LNCAP (cell line): ENCODE data around the gene POLRMT.

ENCODE experiments used
- TF ChIP-seq, protein P1 (sequence below): fragments of 450-650 bp; IDR thresholded peaks from 2 replicates; pipeline ENCODE4 v1.5.1; 2017; ENCODE audit warnings: mild to moderate bottlenecking

Gene POLRMT

DNA sequence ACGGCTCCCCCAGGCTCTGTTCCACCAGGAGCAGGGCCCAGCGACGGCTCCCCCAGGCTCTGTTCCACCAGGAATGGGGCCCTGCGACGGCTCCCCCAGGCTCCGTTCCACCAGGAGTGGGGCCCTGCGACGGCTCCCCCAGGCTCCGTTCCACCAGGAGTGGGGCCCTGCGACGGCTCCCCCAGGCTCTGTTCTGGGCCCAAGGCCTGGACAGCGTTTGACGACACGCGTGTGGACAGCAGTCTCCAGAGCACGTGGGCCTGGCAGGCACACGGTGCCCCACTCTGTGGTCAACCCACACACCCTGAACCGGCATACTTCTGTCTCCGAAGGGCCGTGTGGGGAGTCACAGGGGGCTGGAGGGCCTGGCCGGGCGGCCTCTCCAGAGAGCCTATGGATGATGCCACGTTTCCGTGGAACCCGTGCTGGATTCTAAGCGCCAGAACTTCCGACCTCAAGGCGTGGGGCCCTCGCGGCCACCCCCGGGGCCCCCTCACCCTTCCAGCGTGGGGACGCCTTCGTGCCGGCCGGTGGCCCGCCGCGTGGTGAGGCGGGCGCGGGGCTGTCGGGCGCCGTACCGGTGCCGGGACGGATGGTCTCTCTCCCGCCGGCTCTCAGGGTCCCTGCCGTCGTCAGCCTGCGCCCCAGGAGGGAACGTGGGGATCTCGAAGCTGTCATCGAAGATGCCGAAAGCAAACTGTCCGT, 17.9 kb upstream of the POLRMT start:
- TF ChIP-seq, protein P1, sequence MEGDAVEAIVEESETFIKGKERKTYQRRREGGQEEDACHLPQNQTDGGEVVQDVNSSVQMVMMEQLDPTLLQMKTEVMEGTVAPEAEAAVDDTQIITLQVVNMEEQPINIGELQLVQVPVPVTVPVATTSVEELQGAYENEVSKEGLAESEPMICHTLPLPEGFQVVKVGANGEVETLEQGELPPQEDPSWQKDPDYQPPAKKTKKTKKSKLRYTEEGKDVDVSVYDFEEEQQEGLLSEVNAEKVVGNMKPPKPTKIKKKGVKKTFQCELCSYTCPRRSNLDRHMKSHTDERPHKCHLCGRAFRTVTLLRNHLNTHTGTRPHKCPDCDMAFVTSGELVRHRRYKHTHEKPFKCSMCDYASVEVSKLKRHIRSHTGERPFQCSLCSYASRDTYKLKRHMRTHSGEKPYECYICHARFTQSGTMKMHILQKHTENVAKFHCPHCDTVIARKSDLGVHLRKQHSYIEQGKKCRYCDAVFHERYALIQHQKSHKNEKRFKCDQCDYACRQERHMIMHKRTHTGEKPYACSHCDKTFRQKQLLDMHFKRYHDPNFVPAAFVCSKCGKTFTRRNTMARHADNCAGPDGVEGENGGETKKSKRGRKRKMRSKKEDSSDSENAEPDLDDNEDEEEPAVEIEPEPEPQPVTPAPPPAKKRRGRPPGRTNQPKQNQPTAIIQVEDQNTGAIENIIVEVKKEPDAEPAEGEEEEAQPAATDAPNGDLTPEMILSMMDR = no peak

- TF ChIP-seq, protein P1 = no peak
Measured at GRCh38 chr19:650121-650520, 16.8 kb upstream of the POLRMT start.

DNA sequence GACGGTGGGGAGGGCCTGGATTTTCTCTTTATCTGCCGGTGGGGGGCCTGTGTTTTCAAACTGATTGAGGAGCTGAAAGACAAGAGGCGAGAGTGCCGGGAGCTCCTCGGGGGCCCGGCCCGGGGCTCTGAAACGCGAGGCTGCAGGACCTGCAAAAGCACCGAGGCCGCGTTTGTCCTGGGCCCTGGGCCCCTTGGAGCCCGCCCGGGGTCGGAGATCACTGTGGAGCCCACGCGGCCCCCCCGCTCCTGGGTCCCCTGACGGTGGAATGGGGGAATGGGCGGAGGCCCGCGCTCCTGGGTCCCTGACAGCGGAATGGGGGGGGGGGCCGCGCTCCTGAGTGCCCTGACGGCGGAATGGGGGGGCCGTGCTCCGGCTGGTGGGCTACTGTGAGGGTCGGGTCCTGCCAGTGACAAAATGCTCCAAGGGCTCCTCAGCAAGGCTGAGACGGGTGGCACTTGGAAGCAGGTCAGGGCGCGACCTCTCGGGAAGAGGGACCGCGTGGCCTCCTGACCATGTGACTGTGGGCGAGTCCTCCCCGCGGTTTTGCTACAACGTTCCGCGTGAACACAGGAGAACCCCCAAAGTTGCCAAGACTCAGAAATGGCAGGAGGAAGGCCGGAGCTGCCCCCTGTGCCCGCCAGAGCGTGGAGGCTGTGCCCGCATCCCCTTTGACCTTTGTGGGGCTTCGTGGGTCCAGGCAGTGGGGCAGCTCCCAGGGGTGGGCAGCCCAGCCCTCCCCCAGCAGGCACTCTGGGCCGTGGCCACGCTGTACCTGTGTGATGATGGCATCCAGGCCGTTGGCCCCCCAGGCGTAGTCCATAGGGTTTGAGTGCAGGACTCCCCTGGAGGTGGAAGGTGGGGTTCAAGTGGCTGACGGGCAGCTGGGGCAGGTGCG, 15.8 kb upstream of the POLRMT start:
- TF ChIP-seq, protein P1 = no peak

- TF ChIP-seq, protein P1 = no peak
Measured at GRCh38 chr19:648305-648704, 15.0 kb upstream of the POLRMT start.

- TF ChIP-seq, protein P1 = no peak
Measured at GRCh38 chr19:647566-648284, 14.4 kb upstream of the POLRMT start.

DNA sequence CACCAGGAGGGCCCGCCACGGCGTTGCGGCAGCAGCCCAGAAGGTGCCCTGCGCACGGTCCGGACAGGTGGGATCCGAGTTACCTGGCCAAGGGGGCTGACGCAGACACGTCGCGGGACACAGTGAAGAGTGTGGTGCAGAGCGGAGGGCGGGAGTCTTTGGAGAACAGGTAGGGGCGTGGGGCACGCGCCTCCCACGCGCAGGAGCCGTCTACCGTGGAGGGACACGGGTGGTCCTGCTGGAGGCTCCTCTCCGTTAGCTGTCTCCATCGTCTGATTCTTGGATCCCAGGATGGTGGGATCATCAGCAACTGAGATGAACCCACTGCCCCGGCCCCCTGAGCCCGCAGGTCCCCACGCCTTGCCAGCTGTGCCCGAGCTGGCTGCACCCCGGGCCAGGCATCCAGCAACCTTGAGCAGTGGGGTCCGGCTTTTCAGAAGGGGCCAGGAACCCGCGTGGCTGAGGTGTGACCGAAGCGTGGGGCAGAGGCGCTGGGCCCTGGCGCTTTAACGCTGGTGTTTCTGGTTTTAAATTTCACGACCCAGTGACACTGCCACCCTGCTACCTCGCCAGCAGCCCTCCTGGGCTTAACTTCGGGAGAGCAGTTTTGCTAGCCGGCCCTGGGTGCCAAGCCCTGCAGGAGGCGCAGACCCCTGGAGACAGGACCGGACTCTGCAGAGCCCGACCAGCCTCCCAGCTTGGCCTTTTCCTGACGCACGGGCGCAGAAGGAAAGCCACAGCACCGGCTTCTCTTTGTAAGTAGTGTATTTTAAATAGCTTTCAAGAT, 13.6 kb upstream of the POLRMT start:
- TF ChIP-seq, protein P1 = no peak
